GM19043 (cell line): ENCODE data around the gene TARBP2.
"Not testable (repeated sequence)": the region's sequence is repeated elsewhere in the genome, so short reads cannot be mapped to it uniquely, and the experiment has no call there.

Experiments used
- ATAC-seq: cut with Tn5 transposase; IDR thresholded peaks from one replicate; pipeline ENCODE4 v1.9.1; 2021; ENCODE audit warnings: low read depth; ENCODE audit not compliant: unreplicated experiment

The TARBP2 gene

GRCh38 chr12:53474077-53474476 lies 27.0 kb upstream of the TARBP2 start:
- ATAC-seq, result no peak

DNA sequence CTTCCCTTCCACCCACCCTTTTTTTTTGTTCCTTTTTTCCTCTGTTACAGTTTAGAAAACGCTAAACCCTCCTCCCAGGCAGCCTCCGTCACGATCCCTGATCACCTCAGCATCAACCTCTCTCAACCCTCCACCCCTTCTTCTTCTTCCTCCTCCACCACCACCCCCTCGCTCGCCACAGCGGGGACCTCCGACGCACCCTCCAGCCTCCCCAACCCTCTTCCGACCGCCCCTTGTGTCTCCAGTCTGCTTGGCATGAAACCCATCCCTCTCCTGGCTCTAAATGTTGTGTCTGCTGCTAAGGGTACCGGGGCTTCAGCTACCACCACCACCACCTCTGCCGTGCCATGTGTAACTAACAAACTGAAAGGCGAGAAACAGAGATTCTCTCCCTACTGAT lies 26.3 kb upstream of the TARBP2 start:
- ATAC-seq, result no peak

- no peak for ATAC-seq
These were observed 24.3 kb upstream of the TARBP2 start for GRCh38 chr12:53476769-53477209.

DNA sequence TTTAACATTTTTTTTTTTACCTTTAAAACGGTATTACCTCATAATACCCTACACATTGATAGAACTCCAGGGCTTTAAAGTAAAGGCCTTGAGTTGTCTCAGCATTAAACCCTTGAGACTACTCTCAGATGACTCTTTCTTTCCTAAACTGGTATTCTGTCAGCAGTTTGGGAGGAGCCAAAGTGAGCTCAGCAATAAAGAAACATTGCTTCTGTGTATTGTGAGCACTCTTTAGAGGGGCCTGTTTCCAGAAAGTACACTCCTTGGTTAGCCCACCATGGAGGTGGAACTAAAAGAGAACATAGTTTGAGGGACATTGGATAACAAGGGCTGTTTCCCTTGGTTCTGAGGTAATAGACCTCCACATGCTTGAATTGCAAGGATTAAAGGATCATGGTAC lies 22.2 kb upstream of the TARBP2 start:
- ATAC-seq, result no peak

- ATAC-seq, result no peak
These were observed 21.8 kb upstream of the TARBP2 start for GRCh38 chr12:53479331-53479730.

- no peak for ATAC-seq
These were observed 20.3 kb upstream of the TARBP2 start for GRCh38 chr12:53480491-53481442.

DNA sequence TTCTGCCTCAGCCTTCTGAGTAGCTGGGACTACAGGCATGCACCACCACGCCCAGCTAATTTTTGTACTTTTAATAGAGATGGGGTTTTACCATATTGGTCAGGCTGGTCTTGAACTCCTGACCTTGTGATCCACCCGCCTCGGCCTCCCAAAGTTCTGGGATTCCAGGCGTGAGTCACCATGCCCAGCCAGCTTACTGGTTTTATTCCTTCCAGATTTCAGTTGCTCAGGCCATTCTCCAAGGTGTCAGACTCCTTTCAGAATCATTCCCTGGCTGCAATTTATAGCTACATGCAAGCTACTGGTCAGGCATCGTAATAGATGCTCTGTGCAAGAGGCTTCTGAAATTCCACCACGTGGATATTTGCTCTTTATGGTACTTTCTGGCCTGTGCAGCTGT lies 19.6 kb upstream of the TARBP2 start:
- not testable (repeated sequence) for ATAC-seq

GRCh38 chr12:53481939-53482586 lies 19.0 kb upstream of the TARBP2 start:
- ATAC-seq, result no peak

- ATAC-seq, result no peak
These were observed 18.4 kb upstream of the TARBP2 start for GRCh38 chr12:53482626-53483168.

GRCh38 chr12:53483225-53483978 lies 17.7 kb upstream of the TARBP2 start:
- ATAC-seq, result no peak

- no peak for ATAC-seq
These were observed 17.1 kb upstream of the TARBP2 start for GRCh38 chr12:53483979-53484377.

- no peak for ATAC-seq
These were observed 16.2 kb upstream of the TARBP2 start for GRCh38 chr12:53484686-53485575.

- no peak for ATAC-seq
These were observed 14.9 kb upstream of the TARBP2 start for GRCh38 chr12:53485955-53486735.

- no peak for ATAC-seq
These were observed 14.2 kb upstream of the TARBP2 start for GRCh38 chr12:53486736-53487487.

DNA sequence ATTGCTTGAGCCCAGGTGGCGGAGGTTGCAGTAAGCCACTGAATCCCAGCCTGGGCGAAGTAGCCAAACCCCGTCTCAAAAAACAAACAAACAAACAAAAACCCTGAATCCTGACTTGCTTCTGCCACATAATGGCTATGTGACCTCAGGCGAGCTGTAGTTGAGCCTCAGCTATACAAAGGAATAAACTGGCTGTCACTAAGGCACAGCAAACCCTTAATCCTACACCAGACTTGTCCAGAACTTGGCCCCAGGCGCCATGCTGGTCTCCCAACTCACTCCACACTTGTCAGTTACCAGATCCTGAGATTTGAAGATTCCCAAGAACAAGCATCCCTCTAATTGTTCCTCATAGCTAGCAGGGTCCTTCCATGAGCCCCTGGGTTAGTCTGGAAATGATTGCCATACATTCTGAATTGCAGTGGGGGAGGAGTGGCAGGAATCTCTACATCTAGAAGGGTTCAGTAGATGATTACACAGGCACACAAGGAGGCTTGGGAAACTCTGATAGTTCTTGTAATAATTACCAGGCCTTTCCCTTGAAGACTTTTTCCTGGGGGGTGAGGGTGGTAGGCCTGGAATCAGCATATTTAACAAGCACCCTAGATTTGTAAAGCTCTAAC lies 11.7 kb upstream of the TARBP2 start:
- ATAC-seq, result no peak

DNA sequence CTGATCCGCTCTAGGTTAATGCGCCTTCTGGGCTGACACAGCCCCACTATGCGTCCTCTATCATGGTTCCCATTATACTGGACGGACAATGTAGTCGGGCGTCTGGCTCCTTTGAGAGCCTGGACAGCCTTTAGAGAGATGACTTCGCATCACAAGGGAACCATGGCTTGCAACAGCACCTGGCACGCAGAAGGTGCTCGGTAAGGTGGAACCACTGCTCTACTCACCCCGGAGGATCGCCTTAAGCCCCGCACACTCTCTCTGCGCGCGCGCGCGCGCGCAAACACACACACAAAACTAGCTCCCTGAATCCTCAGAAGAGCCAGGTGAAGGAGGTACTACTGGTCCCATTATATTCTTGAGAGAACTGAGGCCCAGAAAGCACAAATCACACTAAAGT lies 8.9 kb upstream of the TARBP2 start:
- no peak for ATAC-seq

DNA sequence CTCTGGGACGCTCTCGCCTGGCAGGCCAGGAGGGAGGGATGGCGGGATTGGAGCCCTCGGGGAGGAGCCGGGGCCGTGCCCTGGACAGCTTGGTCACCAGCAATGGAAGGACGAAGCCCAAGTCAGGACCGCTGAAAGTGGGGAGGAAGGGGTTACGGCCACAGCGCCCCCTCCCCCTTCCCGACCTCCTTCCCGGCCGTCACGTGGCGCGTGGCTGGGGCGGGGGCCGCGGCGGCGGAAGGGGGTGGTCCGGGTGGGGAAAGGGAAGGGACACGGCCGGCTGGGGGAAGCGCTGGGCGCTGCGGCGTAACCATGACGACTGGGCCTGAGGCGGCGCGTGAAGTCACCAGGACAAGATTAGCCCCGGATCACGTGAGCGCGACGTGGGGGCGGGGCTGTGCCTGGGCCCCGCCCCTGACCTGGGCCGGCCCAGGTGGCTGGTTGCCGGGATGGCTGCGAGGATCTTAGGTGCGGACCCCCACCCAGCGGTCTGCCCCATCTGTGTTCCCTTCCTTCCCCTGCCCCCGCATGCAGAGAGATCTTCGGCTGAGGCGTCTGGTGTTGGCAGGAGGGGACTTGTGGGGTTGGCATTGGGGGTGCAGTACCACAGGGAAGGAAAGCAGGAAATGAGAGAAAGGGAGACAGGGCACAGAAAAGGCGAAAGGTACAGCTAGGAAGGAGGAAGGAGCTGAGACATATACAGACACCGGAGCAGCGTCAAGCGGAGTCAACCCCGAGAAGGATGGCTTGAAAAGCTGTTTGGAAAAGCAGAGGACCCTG lies 8.1 kb upstream of the TARBP2 start:
- ATAC-seq, result peak; percentile 96
